HG03060 (cell line): ENCODE results near the gene DCXR.

ENCODE experiments used
- ATAC-seq: cut with Tn5 transposase; IDR thresholded peaks from one replicate; pipeline ENCODE4 v1.9.1; 2021; ENCODE audit warnings: low read depth, moderate number of reproducible peaks; ENCODE audit not compliant: unreplicated experiment

The DCXR gene

GRCh38 chr17:82001571-82002056, 35.9 kb downstream of the DCXR start:
- ATAC-seq: no peak

- ATAC-seq: no peak
Observed at GRCh38 chr17:82000803-82001570, 36.5 kb downstream of the DCXR start.

- ATAC-seq: no peak
Observed at GRCh38 chr17:81999976-82000802, 37.3 kb downstream of the DCXR start.

DNA sequence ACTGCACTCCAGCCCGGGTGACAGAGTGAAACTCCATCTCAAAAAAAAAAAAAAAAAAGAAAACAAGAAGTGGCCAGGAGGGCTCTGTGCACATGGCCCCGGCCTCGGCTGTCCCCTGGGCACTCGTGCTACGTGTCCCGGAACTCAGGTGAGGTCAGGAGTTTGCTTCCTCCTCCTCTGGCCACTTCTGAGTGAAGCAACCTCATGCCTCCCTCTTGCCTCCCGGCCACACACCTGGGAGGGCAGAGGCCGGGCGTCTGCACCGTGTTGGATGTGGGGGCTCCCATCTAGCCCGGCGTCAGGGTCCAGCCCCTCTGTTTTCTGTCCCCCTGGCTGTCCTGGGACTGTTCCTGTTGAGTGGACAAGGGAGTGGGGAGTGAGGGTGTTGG, 37.9 kb downstream of the DCXR start:
- no peak for ATAC-seq

DNA sequence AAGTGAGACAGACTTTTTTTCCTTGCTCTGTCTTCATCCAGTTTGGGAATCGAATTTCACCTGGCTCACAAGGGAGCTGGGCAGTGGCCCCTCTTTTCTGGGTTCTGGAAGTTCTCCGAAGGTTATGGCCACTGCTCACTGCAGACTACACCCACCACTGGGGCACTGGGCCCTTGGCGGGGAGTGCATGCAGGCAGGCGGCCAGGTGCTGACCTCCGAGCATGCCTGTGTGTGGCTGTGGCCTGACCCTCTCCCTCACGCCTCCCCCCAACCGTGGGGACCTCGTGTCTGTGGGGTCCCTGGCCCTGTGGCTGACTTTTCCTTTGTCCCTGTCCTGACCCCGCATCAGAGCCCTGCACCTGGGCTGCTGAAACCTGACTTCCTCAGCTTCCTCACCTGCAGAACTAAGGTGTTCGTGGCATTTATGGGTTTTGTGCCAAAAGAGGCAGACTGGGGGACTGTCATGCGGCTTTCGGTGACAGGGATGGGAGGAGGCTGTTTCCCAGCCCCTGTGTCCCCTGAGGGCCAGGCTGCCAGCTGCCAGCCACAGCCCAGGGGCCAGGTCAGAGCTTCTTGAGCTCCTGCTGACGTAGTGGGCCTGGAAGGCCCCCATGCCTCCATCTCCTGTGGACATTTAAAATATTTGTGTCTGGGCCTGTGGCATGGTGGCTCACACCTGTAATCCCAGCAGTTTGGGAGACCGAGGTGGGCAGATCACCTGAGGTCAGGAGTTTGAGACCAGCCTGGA, 38.6 kb downstream of the DCXR start:
- ATAC-seq: no peak

- ATAC-seq: no peak
Observed at GRCh38 chr17:81998212-81998611, 39.3 kb downstream of the DCXR start.

- ATAC-seq: no peak
Observed at GRCh38 chr17:81996757-81997441, 40.6 kb downstream of the DCXR start.

GRCh38 chr17:81996232-81996756, 41.2 kb downstream of the DCXR start:
- no peak for ATAC-seq

- ATAC-seq: no peak
Observed at GRCh38 chr17:81995463-81996231, 41.9 kb downstream of the DCXR start.

- no peak for ATAC-seq
Observed at GRCh38 chr17:81994593-81995462, 42.7 kb downstream of the DCXR start.

- ATAC-seq: no peak
Observed at GRCh38 chr17:81993729-81994592, 43.5 kb downstream of the DCXR start.

GRCh38 chr17:81992306-81993102, 45.0 kb downstream of the DCXR start:
- ATAC-seq: no peak

GRCh38 chr17:81991684-81992305, 45.7 kb downstream of the DCXR start:
- no peak for ATAC-seq

GRCh38 chr17:81990836-81991683, 46.4 kb downstream of the DCXR start:
- no peak for ATAC-seq

DNA sequence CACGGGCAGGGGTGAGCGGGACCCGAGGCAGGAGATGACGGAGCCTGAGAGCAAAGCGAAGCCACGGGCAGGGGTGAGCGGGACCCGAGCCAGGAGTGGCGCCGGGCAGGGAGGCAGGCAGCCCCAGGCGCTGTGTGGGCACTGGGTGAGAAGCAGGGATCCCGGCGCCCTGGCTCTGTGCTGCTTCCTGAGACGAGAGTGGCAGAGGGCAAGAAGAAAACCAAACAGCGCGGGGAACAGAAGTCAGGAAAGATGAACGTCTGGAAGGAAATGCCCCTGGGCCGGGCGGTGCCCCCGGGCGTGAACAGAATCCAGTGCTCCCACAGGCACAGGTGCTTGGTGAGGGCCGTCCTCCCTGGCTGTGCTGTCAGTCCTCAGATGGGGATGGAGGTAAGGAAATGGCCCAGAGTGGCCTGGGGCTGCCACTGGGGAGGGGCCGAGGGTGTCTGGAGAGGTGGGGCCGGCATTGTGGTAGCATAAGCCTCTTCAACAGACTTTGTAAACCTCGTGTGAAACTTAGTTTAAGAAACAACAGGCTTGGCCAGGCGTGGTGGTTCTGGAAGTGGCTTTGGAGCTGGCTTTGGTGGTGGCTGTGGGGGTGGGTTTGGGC, 50.2 kb downstream of the DCXR start:
- no peak for ATAC-seq
